ENCODE data around the gene DOCK8.

DOCK8 gene

DNA sequence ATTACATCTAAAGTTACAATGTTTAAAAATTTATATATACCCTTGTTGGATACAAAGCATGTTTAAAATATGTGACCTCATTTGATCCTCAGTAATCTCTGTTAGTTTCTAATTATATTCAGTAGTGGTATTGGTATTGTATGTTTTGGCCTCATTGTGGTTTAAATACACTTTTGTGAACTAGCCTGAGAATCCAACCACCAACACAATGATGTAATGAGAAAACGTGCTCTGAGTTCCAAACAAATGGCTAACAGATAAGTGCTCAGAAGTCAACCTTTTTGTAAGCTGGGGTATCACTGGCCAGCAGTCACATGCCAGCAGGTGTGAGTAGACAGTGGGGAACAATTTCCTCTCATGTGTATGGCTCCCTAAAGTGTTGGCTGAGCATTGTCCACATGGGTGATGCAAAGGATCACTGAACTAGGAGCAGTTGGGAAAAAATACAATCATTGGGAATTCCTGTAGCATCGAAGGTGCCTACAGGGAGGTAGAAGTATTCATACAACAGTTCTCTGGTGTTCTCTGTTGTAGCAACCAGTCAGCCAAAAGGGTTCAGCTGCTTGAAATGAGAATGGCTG lies 56.1 kb downstream of the DOCK8 start:
- DNase-seq: no peak

DNA sequence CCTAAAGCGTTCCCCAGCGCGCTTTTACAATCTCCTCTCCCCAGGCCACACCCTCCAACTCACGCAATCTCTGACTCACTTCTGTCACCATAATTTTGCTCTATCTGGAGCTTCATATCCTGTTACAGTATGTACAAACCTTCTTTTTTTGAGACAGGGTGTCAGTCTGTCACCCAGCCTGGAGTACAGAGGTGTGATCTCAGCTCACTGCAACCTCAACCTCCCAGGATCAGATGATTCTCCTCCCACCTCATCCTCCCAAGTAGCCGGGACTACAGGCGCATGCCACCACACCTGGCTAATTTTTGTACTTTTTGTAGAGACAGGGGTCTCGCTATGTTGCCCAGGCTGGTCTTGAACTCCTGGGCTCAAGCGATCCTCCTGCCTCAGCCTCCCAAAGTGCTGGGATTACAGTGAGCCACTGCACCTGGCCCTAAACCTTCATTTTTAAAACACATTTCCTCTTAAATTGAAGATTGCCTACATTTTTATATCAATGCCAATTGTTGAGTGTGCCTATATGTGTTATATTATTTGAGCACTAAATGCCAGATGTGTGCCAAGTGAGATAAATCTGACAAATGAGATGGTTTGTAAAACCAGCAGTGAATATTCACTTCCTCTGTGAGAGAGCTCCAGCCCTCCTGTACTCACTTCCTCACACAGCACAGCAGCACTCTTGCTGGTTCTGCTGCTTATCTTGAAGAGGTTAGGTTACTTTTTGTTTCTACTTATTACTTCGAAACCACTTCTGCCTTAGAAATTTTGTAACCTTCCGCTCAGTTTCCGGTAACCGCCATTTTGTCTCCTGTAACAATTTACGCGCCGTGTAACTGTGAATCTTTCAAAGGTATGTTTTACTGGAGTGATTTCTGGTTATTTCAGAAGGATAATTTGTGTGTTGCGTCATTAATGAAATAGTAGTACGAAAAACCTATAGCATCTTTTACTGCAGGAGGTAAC lies 57.9 kb downstream of the DOCK8 start:
- DNase-seq: no peak

DNA sequence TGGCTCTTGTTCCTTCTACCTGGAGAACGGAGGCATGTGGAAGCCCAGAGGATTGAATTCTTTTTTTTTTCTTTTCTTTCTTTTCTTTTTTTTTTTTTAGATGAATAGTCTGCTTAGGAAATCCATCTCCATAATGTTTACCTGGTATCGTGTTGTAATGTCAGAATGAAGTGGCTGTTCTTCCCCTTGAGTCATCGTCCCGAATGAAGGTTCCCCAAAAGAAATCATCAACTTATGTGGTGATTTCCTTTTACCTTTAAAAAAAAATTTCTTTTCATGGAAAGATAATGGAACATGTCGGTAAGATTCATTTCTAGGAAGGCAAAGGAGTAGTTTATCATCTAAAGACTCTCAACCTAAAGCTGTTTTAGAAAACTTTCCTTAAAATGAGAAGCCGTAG lies 59.7 kb downstream of the DOCK8 start:
- no peak for DNase-seq

DNA sequence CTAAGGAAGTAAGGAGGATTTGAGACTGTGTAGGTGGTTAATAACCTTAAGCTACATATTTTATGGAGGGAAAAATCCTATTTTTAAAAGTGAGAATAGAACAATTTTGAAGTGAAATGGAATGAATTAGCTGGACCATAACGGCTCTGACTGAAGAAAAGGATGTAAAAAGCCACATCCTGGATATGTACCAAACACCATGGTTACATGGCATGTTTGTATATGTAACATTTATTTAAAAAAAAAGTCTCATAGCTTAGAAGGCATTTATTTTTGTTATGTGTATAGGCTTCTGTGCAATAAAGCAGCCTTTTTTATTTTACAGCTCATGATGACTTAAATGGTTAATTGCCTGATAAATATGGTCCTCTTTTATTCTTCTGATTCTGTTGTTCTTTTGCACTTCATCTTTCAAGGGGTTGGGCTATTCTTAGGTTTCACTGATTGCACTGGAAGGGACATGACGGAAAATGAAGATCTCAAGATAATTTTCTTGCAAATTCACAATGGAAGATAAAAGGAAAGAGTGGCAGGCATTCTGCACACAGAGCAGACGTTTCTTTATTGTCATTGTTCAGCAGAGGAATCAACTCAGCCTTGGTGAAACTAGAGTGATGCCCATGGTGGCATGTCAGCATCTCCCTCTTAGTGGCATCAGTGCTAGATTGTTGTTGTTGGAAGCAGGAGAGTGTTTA lies 63.1 kb downstream of the DOCK8 start:
- no peak for DNase-seq

DNA sequence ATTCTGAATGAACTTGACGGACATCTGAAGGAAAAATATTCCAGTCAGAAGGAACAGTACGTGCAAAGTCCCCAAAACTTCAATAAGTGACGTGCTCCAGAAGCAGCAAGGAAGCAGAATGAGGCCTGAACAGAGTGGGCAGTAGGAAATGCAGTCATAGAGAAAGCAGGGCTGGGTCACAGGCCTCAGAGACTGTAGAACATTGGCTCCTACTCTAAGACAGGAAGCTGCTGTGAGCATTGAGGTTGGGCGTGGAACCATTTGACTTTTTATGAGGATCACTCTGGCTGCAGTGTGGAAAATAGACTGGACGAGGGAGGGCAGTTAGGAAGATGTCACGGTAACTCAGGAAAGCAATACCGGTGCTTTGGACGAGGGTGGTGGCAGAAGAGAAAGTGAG lies 64.0 kb downstream of the DOCK8 start:
- no peak for DNase-seq

DNA sequence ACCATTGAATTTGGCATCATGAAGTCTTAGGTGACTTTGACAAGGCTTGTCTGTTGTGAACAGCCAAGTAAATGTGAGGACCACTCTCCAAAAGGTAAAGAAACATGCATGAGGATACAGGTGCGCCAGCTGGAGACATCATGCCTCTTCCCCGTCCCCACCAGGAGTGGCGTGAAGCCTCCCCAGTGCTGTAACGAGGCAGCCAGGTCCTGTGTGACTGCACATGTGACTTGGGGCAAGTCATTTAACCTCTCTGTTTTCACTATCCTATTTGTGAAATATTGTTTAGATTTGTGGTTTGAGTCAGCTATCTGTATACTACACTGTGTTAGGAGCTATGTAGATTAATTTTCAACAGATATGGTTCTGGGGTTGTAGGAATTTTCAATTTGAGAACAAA lies 65.0 kb downstream of the DOCK8 start:
- DNase-seq: no peak

DNA sequence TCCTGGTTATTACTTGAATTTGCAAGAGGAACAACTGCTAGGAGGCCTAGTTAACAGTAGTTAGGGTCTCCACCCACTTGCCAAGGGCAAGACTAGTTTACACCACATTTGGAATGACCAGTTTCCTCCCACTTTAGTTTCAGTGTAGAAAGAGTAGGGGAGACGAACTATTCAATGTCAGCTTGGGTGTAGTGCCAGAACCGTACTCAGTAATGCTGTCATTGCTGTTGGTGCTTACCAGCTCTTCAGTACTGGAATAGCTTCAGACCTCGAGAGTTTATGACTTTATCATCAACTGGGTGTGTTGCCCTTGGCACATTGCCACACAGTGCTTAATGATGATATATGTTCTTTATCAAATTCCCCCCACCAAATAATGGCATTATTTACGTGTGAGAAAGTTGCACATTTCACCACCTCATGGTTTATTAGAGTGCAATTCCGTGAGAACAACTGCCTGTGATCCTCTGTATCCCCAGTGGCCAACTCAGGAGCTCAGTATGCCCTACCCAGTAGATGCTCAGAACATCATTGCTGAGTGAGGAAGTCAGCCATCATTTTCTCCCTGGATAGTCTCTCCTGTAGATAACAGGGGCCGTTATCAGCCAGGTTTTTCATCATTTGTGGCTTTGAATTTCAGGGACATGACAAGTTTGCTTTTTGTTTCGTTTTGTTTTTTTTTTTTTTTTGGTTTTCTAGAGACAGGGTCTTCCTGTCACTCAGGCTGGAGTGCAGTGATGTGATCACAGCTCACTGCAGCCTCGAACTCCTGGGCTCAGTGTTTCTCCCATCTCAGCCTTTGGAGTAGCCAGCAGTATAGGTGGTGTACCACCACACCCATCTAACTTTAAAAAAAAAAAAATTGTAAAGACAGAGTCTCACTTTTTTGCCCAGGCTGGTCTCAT lies 67.3 kb downstream of the DOCK8 start:
- no peak for DNase-seq

DNA sequence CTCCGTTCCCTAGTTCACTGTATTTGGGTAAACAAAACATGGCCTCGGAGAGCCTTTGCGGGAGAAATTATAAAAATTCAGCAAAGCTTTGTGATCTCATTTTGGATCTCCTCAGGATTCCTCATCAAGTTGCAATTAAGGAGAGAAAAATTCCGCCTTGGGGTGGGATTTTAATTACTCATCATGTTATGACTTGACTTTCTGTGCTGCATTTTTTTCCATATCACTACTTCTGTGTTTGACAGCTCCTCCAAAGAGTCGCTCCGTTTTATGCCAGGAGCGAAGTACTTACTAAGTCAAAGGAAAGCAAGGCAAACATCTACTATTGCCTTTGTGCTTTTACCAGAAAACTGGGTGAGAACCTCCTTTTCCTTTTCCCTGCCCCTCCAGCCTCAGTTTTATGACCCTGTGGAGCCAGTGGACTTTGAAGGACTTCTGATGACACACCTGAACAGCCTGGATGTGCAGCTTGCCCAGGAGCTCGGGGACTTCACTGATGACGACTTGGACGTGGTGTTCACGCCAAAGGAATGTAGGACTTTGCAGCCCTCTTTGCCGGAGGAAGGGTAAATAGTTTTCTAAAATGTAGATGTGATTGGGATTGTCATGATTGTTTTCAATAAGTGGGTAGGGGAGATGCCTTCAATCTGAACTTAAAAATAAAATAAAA lies 71.5 kb downstream of the DOCK8 start:
- no peak for DNase-seq

DNA sequence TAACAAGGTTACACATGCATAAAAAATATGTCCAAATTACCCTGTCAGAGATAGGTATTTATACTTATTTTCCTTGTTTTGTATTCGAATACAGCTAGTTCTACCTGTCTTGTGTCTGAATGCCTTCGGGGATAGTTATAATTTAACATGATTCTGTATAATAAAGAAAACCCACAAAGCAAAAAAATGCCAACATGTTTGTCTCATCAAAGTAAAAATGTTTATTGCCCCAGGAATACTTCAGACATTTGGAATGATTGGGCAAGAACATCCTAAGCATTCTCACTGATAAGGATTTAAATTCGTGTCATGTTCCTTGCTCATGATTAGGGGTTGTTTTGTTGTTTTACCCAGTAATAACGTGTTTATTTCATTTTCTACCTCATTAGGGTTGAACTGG lies 74.5 kb downstream of the DOCK8 start:
- no peak for DNase-seq

DNA sequence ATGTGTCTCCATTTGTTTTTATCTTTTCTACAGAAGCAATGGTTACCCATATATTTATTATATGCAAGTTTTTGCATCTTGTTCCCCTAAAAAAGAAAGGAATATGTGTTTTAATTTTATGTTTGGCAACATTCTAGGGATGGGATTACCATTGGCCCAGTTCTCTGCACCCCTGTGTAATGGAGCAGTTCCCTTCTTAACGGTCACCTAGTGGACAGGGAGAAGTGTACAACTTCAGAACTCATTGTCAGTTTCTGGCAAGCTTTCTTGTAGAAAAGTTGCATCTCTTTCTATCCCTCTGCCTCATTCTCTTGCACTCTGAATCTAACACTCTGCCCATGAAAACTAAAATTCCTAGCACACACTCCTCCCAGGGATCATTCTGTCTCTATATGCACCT lies 78.2 kb downstream of the DOCK8 start:
- DNase-seq: no peak

DNA sequence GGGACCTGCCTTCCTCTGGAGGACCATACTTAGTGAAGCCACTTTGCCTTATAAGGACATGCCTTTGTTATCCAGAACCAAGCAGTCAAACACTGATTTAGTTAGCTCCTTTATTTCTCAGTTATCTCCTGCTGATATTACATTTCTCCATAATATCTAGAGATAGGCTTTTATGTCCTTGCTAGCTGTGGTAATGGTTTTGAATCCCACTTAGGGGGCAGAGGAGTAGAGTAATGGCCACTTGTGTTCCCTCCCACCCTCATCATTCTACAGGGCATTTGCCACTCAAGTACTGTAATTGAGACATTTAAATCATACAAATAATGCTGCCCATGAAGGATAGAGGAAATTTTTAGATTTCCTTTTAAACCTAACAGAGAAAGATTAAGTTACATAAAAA lies 80.9 kb downstream of the DOCK8 start:
- DNase-seq: no peak

DNA sequence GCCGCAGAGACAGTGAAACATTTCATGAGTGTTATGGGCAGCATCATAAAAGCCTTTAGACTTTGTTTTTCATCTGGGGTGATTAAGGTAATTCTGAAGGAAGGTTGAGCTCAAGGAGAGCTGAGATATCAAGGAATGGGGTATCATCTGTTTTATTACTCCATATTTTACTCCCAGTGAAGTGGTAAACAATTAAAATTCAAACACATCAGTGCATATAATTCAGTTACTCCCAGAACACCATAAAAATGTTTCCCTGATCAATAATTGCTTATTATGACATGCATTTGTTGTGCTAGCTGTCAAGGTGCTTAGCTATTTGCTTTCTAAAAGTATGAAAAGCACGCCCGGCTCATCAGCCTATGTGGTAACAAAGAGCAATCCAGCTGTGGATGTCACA lies 81.7 kb downstream of the DOCK8 start:
- DNase-seq: no peak

DNA sequence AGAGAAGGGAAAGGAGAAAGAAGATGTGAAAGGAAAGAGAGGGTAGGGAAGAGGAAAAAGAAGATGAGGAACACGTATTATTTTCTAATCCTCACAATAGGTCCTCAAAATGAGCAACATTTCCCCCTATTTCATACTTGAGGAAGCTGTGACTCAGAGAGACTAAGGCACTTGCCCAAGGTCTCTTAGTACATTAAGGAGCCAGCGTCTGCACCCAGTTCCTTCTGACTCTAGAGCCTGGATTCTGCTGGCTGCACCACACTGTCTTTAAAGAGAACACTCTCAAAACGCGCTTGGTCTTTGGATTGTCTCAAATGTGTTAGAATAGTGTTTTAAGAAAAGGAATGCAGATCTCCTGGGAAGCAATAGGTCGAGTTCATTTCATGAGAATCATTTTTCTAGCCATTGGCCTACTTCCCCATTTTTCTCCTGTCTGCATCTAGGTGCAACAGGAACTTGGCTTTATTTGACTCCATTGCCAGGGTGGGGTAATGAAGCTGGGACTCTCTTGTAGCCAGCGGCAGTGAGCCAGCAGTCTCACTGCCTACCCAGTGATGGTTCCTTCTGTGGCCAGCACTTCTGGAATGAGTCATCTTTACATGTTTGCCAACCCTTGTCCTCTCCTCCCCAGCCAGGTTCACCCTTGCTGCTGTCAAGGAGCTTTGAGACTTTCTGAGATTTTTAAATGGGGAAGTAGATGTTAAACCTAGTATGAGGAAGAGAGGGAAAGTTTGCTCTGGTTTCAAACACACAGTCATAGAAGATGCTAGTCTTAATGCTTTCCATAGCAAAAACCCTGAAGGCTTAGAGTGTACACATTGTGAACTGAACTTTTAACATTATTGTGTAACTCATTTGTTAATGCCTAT lies 82.7 kb downstream of the DOCK8 start:
- DNase-seq: no peak

DNA sequence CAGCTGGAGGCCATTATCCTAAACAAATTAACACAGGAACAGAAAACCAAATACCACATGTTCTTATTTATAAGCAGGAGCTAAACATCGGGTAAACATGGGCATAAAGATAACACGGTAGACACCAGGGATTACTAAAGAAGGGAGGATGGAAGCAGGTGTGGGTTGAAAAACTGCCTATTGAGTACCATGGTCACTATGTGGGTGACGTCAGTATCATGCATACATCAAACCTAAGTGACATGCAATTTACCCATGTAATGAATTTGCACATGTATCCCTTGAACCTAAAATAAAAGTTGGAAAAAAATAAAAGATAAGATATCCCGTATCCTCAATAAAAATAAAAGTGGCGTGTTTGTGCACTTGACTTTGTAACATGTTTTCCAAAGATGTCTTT lies 88.8 kb downstream of the DOCK8 start:
- DNase-seq: no peak

DNA sequence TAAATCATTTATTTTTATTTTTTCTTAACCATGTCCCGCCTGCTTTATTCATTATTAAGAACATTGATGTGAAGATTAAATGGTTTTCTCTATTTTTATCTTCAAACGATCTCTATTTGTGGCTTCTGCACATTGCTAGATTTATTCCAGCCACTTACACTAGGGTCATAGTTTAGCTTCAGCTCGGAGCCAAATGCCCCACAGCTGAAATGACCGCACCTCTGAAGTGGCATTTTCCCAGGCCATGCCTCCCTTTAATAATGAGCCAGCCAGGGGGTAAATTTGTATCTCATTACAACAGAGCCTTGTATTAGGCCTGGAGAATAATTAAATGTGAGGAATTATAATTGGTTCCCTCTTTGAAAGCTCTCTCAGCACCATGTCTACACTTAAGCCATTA lies 89.4 kb downstream of the DOCK8 start:
- DNase-seq: no peak

DNA sequence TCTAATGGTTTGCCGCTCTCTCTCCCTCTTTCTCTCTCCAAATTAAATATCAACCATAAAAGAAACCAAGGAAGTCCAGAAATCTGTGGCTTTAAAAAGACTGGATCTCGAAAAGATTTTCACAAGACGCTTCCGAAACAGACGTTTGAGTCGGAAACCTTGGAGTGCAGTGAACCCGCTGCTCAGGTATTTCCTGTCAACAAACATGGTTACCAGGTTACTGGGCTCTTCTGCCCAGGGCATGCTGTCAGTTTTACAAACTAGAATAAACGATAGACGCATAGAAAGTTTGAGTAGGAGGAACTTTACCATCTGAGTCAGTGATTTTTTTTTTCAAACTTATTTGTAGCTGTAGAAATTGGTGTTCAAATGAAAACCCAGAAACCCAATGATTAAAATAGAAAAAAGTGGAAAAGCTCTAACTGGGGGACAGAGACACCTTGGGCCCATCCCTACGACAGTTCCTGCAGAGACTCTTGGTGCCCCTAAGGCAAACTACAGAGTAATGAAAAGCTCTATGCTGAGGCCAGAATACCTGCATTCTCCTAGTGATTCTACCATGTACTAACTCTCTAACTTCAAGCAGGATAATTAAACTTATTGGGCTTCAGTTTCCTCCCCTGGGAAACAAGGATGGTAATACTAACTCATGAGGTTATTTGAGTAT lies 90.0 kb downstream of the DOCK8 start:
- DNase-seq: no peak

DNA sequence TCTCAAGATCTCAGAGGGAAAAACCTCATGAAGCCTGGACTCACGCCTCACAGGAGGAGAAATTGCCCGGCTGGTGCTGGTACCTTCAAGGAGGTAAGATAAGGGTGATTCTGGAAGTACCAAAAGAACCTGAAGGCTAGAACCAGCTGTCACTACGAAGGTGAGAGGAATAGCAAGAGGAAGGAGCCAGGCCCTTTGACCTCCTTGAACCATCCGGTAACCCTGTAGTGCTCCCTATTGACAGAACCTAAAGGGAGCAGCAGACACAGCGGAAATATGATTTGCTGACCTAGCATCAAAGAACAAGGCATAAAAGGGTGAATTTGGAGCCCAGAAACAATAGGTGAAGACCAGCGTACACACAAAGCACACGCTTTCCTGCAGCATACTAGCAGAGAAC lies 92.2 kb downstream of the DOCK8 start:
- no peak for DNase-seq

DNA sequence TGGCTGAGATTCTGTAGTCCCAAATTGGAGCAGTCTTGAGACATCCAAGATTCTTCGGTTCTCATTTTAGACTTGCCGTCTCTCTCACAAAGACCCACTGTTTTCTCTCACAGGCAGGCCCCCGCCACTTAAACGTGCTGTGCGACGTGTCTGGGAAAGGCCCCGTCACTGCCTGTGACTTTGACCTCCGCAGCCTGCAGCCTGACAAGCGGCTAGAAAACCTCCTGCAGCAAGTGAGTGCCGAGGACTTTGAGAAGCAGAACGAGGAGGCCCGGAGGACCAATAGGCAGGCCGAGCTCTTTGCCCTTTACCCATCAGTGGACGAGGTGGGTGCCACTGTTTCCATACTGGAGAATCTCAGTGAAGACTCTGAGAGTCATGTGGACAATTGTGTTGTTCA lies 97.2 kb downstream of the DOCK8 start:
- DNase-seq: no peak

DNA sequence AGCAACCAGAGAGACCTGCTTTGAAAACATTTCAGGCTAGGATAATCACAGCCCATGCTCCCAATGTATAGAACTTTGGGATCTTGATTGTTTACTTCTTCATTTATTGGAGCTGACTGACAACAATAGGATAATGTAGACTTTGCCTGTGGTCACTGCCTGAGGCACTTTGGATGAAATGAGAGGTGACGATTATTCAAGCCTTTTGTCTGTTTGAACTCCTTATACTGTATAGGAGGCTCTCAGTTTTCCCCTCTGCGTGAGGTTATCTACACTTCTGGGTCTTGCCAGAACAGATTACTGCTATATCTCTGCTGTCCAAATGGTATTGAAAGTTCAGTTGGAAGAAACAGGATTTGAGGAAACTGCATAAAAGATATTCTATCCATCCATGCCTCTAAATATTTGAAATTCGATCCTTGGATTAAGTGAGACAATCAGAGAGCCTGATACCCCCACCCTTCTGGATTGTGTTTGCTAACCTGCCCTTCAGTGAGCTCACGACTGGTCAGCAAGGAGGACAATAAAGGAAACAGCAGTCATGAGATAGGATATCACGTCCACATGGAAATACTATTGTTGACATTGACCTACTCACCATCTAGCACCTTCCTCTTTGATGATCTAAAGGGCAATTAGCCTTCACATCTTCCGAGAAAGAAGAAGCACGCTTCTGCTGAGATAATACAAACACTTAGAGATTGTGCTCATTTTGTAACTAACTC lies 98.1 kb downstream of the DOCK8 start:
- DNase-seq: no peak

DNA sequence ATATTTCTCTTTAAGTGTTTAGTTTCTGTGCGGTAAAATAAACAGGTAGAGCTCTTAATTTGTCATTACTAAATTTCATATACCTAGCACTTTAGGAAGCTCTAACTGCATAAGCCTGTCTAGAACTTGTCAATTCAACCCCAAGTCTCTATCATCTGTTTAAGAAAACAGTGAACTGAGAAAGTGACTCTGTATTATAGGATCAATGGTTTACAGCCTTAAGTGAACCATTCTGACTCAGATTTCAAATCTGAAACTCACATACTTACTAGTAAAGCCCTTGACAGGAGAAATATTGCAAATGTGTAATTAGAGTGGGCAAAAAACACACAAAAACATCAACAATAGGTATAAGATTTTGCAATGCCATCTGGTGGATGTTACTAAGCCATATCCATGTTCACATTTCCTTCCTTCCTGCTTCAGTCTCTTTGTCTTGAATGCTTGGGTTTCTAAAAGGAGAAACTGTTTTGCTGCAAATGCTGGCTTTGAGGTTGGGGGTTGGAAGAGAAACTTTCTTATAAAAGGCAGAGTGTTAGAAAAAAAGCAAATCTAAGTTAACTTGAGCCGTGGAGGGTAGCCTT lies 101.8 kb downstream of the DOCK8 start:
- DNase-seq: no peak
